ENCODE measurements around the gene PIR. TPM values are rescaled to one million over a fixed set of nuclear protein-coding genes. Genes with fewer than 3 reads are reported as not detected.

The PIR gene
- total RNA-seq, 1 donor from 2014 or later: 4.2 TPM

DNA sequence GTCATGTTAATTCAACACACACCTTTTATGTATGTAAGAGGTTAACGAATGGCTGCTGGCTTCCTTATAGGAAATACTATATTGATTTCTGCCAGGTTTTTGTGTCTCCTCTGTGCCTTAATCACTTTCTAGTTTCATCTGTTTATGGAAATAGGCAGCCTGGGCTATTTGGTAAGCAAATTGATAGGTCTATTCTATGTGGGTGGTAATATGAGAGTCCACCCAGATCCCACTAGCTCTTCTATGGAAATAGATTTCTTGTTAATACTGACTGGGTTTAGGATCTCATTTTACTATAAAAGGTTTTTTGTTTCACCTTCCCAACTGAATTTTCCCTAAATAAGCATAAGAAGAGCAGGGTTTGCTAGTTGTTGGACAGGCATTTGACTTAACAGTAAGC is 11.5 kb upstream of the PIR start:
- H3K4me1 Mint-ChIP-seq: no peaks in the 10 kb centered on the region
- no peaks in the 10 kb centered on the region for H3K9me3 Mint-ChIP-seq
- no peak overlapping the region for H3K4me3 Mint-ChIP-seq
- peaks cover 19% of the 10 kb centered on the region for H3K27me3 Mint-ChIP-seq
- no peak for DNase-seq
- H3K27ac Mint-ChIP-seq: no peak overlapping the region
- intact Hi-C loops (cut with micrococcal nuclease): loop anchor here (10.0 kb wide), 1 partner anchor 140 kb away; no protein-coding TSS in a partner anchor
- H3K36me3 Mint-ChIP-seq (ENCODE audit: low read depth): no peaks in the 10 kb centered on the region

GRCh38 chrX:15501506-15501905 is 8.4 kb upstream of the PIR start:
- Mint-ChIP-seq H3K9me3 (no peaks in the 10 kb centered on the region), H3K4me1 (peaks cover 2% of the 10 kb centered on the region), H3K27me3 (peaks cover 29% of the 10 kb centered on the region), H3K4me3 (no peak overlapping the region), H3K36me3 (ENCODE audit: low read depth) (no peaks in the 10 kb centered on the region), H3K27ac (no peak overlapping the region)
- intact Hi-C loops (cut with micrococcal nuclease): loop anchor here (10.0 kb wide), 1 partner anchor 143 kb away; no protein-coding TSS in a partner anchor
- DNase-seq: no peak

- intact Hi-C loops (cut with micrococcal nuclease): loop anchor here (10.0 kb wide), 1 partner anchor 144 kb away; no protein-coding TSS in a partner anchor
Measured at GRCh38 chrX:15500497-15500966, 7.4 kb upstream of the PIR start, which contains the start of gene BMX. Gene BMX (plus strand): TSS chrX:15500807. CDS start chrX:15508354, 7,547 bp downstream.

GRCh38 chrX:15499976-15500375 is 6.8 kb upstream of the PIR start:
- Mint-ChIP-seq H3K27me3 (peaks cover 29% of the 10 kb centered on the region), H3K36me3 (ENCODE audit: low read depth) (no peaks in the 10 kb centered on the region), H3K9me3 (no peaks in the 10 kb centered on the region), H3K27ac (no peak overlapping the region), H3K4me3 (no peak overlapping the region), H3K4me1 (peaks cover 2% of the 10 kb centered on the region)
- intact Hi-C loops (cut with micrococcal nuclease): loop anchor here (2.0 to 10.0 kb wide), 3 partner anchors 65 to 1195 kb away; no protein-coding TSS in a partner anchor
- no peak for DNase-seq

More at GRCh38 chrX:15500497-15500966, 7.4 kb upstream of the PIR start, which contains the start of gene BMX:
- Mint-ChIP-seq H3K27me3 (peaks cover 29% of the 10 kb centered on the region), H3K9me3 (no peaks in the 10 kb centered on the region), H3K36me3 (ENCODE audit: low read depth) (no peaks in the 10 kb centered on the region), H3K27ac (no peak within 1 kb of the TSS), H3K4me1 (peaks cover 2% of the 10 kb centered on the region), H3K4me3 (no peak within 1 kb of the TSS)
- DNase-seq: no peak

DNA sequence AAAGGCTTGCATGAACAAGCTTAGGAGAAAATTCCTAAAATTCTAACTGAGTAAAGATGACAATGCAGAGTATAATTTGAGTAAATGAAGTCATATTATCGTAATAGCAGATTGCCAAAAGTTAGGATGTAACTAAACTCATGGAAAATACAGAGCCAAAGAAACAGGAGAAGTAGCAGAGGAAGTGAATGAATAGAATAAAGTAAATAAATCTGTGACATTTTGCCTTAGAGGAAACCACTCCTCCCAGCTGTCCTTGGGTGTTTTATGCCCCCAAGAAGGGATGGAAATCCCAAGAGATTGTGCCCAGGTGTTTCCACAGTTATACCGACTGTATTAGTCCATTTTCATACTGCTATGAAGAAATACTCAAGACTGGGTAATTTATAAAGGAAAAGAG is 5.6 kb upstream of the PIR start:
- Mint-ChIP-seq H3K27me3 (peaks cover 26% of the 10 kb centered on the region), H3K36me3 (ENCODE audit: low read depth) (no peaks in the 10 kb centered on the region), H3K9me3 (no peaks in the 10 kb centered on the region), H3K27ac (no peak overlapping the region), H3K4me3 (no peak overlapping the region), H3K4me1 (peaks cover 3% of the 10 kb centered on the region)
- intact Hi-C loops (cut with micrococcal nuclease): loop anchor here (2.0 to 10.0 kb wide), 2 partner anchors 66 to 1196 kb away; no protein-coding TSS in a partner anchor
- no peak for DNase-seq

DNA sequence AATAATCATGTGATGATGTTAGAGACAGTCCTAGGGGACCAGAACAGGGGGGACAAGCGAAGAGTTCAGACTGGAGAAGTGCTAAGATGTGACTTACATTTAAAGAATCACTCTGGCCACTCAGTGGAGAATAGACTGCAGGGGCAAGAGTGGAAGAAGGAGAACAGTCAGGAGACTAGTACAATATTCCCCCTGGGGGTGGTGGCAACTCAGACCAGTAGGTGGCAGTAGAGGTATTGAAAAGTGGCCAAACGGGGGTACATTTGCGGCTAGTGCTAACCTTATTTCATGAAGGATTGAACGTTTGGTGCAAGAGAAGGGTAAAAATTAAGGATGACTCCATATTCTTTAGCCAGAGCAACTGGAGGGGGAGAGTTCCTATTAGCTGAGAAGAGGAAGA is 4.7 kb upstream of the PIR start:
- peaks cover 26% of the 10 kb centered on the region for H3K27me3 Mint-ChIP-seq

GRCh38 chrX:15496824-15497223 is 3.7 kb upstream of the PIR start:
- Mint-ChIP-seq H3K27me3 (peaks cover 20% of the 10 kb centered on the region), H3K4me3 (no peak overlapping the region), H3K27ac (no peak overlapping the region), H3K36me3 (ENCODE audit: low read depth) (no peaks in the 10 kb centered on the region), H3K4me1 (peaks cover 10% of the 10 kb centered on the region), H3K9me3 (no peaks in the 10 kb centered on the region)
- no peak for DNase-seq
- intact Hi-C loops (cut with micrococcal nuclease): loop anchor here (10.0 kb wide), 1 partner anchor 1198 kb away; no protein-coding TSS in a partner anchor

More for the DNA sequence above, 4.7 kb upstream of the PIR start:
- Mint-ChIP-seq H3K4me1 (peaks cover 7% of the 10 kb centered on the region), H3K4me3 (no peak overlapping the region), H3K36me3 (ENCODE audit: low read depth) (no peaks in the 10 kb centered on the region), H3K9me3 (no peaks in the 10 kb centered on the region), H3K27ac (no peak overlapping the region)
- peak; percentile 81 for DNase-seq
- intact Hi-C loops (cut with micrococcal nuclease): loop anchor here (2.0 to 10.0 kb wide), 2 partner anchors 67 to 1197 kb away; no protein-coding TSS in a partner anchor

DNA sequence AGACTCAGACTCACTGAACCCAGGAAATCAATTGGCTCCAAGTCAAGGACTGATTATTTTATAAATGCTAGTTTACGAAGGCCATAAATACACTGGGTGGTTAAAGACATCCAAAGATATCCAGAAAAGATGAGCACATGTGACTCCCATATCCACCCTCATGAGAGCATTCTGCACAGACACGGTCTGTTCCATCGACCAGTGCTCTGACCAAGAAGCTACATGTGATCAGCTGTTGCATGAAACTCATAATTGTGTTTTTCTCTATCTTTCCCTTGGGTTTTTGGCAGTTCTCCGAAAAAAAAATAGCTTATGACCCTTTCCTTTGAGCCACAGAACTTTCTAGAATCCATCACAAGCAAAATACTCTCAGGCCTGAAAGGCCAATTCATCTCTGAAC is 2.7 kb upstream of the PIR start:
- peaks cover 17% of the 10 kb centered on the region for H3K27me3 Mint-ChIP-seq
- no peaks in the 10 kb centered on the region for H3K9me3 Mint-ChIP-seq
- intact Hi-C loops (cut with micrococcal nuclease): loop anchor here (10.0 kb wide), 1 partner anchor 1199 kb away; no protein-coding TSS in a partner anchor
- H3K27ac Mint-ChIP-seq: no peak overlapping the region
- H3K36me3 Mint-ChIP-seq (ENCODE audit: low read depth): no peaks in the 10 kb centered on the region
- no peak for DNase-seq
- H3K4me3 Mint-ChIP-seq: no peak overlapping the region
- H3K4me1 Mint-ChIP-seq: peaks cover 10% of the 10 kb centered on the region

DNA sequence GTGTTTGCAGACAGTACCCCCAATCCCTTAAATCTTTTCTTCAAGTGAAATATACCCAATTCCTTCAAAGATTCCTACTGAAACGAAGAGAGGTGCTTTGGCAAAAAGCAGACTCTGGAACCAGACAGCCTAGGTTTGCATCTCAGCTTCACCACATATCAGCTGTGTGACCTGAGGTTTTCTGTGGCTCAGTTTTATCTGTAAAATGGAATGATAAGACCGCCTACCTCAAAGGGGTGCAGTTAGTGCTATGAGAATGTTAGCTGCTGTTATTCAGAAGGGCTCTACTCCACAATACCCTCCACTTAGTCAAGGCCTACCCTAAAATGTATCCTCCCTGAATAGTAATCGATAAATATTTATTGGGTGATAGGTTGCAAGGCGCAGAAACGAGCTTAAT is 664 bp downstream of the PIR start:
- H3K4me1 Mint-ChIP-seq: peaks cover 9% of the 10 kb centered on the region
- H3K36me3 Mint-ChIP-seq (ENCODE audit: low read depth): no peaks in the 10 kb centered on the region
- intact Hi-C loops (cut with micrococcal nuclease): loop anchor here (2.0 to 10.0 kb wide), 2 partner anchors 22 to 1202 kb away; no protein-coding TSS in a partner anchor
- no peaks in the 10 kb centered on the region for H3K9me3 Mint-ChIP-seq
- H3K27me3 Mint-ChIP-seq: no peaks in the 10 kb centered on the region
- no peak overlapping the region for H3K27ac Mint-ChIP-seq
- H3K4me3 Mint-ChIP-seq: peak overlapping the region; percentile 86
- no peak for DNase-seq

DNA sequence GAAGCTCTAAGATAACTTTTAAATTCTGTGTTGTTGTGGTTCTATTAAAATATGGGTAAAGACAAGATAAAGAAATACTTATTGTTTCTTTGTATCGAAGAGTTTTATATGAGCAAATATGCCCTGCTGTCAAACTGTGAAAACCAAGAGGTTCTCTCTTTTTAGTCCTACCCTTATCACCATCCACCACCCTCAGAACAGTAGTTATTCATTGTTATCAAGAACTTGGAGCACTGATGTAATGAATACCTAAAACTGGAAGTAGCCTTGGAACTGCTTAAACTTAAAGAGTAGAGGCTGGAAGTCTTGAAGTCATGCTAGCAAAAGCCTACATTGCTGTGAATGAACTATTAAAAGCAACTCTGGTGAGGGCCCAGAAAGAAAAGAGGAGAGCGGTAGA is 9.2 kb downstream of the PIR start:
- H3K4me1 Mint-ChIP-seq: no peaks in the 10 kb centered on the region
- H3K27me3 Mint-ChIP-seq: no peaks in the 10 kb centered on the region
- intact Hi-C loops (cut with micrococcal nuclease): no loop called here
- no peak for DNase-seq
- peaks cover 2% of the 10 kb centered on the region for H3K36me3 Mint-ChIP-seq (ENCODE audit: low read depth)
- H3K4me3 Mint-ChIP-seq: no peak overlapping the region
- H3K9me3 Mint-ChIP-seq: peaks cover 5% of the 10 kb centered on the region
- no peak overlapping the region for H3K27ac Mint-ChIP-seq

GRCh38 chrX:15475486-15475885 is 17.6 kb downstream of the PIR start:
- intact Hi-C loops (cut with micrococcal nuclease): no loop called here
- Mint-ChIP-seq H3K4me1 (no peaks in the 10 kb centered on the region), H3K36me3 (ENCODE audit: low read depth) (peaks cover 1% of the 10 kb centered on the region), H3K27ac (no peak overlapping the region), H3K9me3 (peaks cover 1% of the 10 kb centered on the region), H3K4me3 (no peak overlapping the region), H3K27me3 (no peaks in the 10 kb centered on the region)
- DNase-seq: no peak

DNA sequence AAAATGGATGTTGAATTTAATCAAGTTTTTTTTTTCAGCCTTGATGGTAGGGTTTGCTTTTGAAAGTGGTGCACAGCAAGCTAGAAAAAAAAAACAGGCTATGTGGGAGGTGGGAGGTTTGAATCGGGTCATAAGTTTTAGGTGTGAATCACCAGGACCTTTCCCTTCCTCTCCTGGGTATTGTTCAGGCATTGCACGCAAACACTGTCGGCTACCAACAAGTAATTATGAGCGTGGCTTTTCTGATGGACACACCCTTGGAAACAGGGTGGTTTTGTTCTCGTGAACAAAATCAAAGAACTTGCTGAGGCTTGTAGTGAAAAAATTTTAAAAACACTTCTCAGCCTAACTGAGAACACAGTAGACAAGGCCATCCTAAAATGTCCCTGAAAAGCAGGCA is 18.1 kb downstream of the PIR start:
- no peaks in the 10 kb centered on the region for H3K36me3 Mint-ChIP-seq (ENCODE audit: low read depth)
- no peaks in the 10 kb centered on the region for H3K27me3 Mint-ChIP-seq
- H3K9me3 Mint-ChIP-seq: no peaks in the 10 kb centered on the region
- H3K4me1 Mint-ChIP-seq: no peaks in the 10 kb centered on the region
- no peak for DNase-seq
- no peak overlapping the region for H3K4me3 Mint-ChIP-seq
- intact Hi-C loops (cut with micrococcal nuclease): no loop called here
- no peak overlapping the region for H3K27ac Mint-ChIP-seq

DNA sequence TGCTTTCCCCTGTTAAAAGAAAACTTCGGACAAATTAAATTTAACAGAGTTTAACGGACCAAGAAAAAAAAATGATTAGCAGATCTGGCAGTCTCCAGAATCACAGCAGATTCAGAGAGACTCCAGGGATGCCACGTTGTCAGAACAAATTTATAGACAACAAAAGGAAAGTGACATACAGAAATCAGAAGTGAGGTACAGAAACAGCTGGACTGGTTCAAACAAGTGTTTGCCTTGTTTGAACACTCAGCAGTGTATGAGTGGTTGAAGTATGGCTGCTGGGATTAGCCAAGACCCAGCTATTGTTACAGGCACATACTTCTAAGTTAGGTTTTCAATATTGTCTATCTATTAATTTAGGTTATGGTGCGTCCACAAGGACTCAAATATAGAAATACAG is 19.1 kb downstream of the PIR start:
- H3K27ac Mint-ChIP-seq: no peak overlapping the region
- H3K27me3 Mint-ChIP-seq: no peaks in the 10 kb centered on the region
- H3K9me3 Mint-ChIP-seq: no peaks in the 10 kb centered on the region

GRCh38 chrX:15472531-15472930 is 20.6 kb downstream of the PIR start:
- no peak overlapping the region for H3K27ac Mint-ChIP-seq
- no peak for DNase-seq
- H3K9me3 Mint-ChIP-seq: no peaks in the 10 kb centered on the region
- H3K4me3 Mint-ChIP-seq: no peak overlapping the region
- no peaks in the 10 kb centered on the region for H3K27me3 Mint-ChIP-seq
- no peaks in the 10 kb centered on the region for H3K36me3 Mint-ChIP-seq (ENCODE audit: low read depth)
- intact Hi-C loops (cut with micrococcal nuclease): no loop called here
- H3K4me1 Mint-ChIP-seq: peaks cover 2% of the 10 kb centered on the region

More for the DNA sequence above, 19.1 kb downstream of the PIR start:
- Mint-ChIP-seq H3K4me3 (no peak overlapping the region), H3K4me1 (peaks cover 2% of the 10 kb centered on the region), H3K36me3 (ENCODE audit: low read depth) (no peaks in the 10 kb centered on the region)
- intact Hi-C loops (cut with micrococcal nuclease): no loop called here
- DNase-seq: no peak

Data from activated CD4-positive, alpha-beta T cell treated with anti-CD3 and anti-CD28 coated beads, Interleukin-2, amount 10 ng/mL, durations not matched to agents 24 days and 14 days (primary cell).